ENCODE measurements around the gene GALNT10.

GRCh38 chr5:154271936-154272514 is 81.5 kb downstream of the GALNT10 start:
- TF ChIP-seq CTCF (IDR thresholded peaks at IDR 0.05) (no peak), EZH2 (IDR thresholded peaks at IDR 0.05) (no peak), EZH2phosphoT487 (IDR thresholded peaks at IDR 0.05) (no peak)
